HCT116 (cell line): ENCODE measurements around the gene ZNF800. TPM values are rescaled to one million over a fixed set of nuclear protein-coding genes. Genes with fewer than 3 reads are reported as not detected.

Source experiments
- ATAC-seq: fragments of 200-7000 bp; cut with Tn5 transposase; 2 replicates; pipeline ENCODE4 v1.9.1; 2020; ENCODE audit warnings: mild to moderate bottlenecking, moderate library complexity
- BruUV-seq: library from RNA; stranded (reverse); fragments of 400-500 nt; replicated peaks from 2 replicates; lab custom pipeline; 2021; lab: Mats Ljungman, UMichigan
- CTCF ChIA-PET: fragments of 300-600 bp; sonication (Branson Sonifier 250); formaldehyde crosslinking; loops from one replicate; lab custom pipeline; 2021; ENCODE audit warnings: antibody characterized with exemption; lab: Charles Lee
- POLR2A ChIA-PET: fragments of 300-600, 350-600 bp; sonication (Branson Sonifier 250); formaldehyde crosslinking; loops from one replicate; lab custom pipeline; 2021; ENCODE audit warnings: antibody characterized with exemption; lab: Charles Lee
- RAD21 ChIA-PET, 2 experiments: fragments of 300-600 bp; sonication (Branson Sonifier 250); formaldehyde crosslinking; loops; one replicate each; lab custom pipeline; 2023; ENCODE audit warnings: low total read pairs in 2 of 2; ENCODE audit not compliant: uncharacterized antibody in 2 of 2, unreplicated experiment in 2 of 2, low non-redundant PET in 1 of 2; lab: Charles Lee
- DNase-seq: peaks from one replicate; pipeline ENCODE4 v3.0.0-alpha.2; 2010; ENCODE audit warnings: low read depth, low spot score
- H2AFZ ChIP-seq: fragments of 200-600 bp; shearing (Covaris generic), sonication (generic); 2 replicates; pipeline ENCODE4 v1.6.1; 2017; ENCODE audit warnings: low read depth, mixed run types, mixed read lengths, antibody characterized with exemption, low read length; ENCODE audit not compliant: poor library complexity, severe bottlenecking
- H3K27ac ChIP-seq: 2 replicates; pipeline ENCODE4 v1.5.1; 2012; ENCODE audit warnings: low read depth, low read length
- H3K27me3 ChIP-seq: fragments of 200-600 bp; sonication (generic); 2 replicates; pipeline ENCODE4 v1.6.1; 2016; ENCODE audit warnings: mixed run types, low read length, mixed read lengths; ENCODE audit not compliant: insufficient read depth
- H3K36me3 ChIP-seq, 2 experiments: fragments of 200-500 bp in 1 of 2; fragments of 200-600 bp in 1 of 2; sonication (Bioruptor generic) in 1 of 2; sonication (generic) in 1 of 2; 2 replicates each; pipeline versions ENCODE4 v1.5.1 to v1.6.1; 2014 to 2016; ENCODE audit warnings: low read length in 2 of 2, inconsistent platforms in 1 of 2, mixed read lengths in 1 of 2, mixed run types in 1 of 2; ENCODE audit not compliant: insufficient read depth in 2 of 2, control insufficient read depth in 1 of 2
- H3K4me1 ChIP-seq, 2 experiments: fragments of 200-600 bp in 1 of 2; sonication (generic) in 1 of 2; 2 replicates each; pipeline versions ENCODE4 v1.5.1 to v1.6.1; 2012 to 2017; ENCODE audit warnings: low read length in 2 of 2, inconsistent platforms in 1 of 2, mild to moderate bottlenecking in 1 of 2, mixed read lengths in 1 of 2, mixed run types in 1 of 2, moderate library complexity in 1 of 2; ENCODE audit not compliant: insufficient read depth in 2 of 2, control insufficient read depth in 1 of 2
- H3K4me2 ChIP-seq: fragments of 200-600 bp; sonication (generic); 2 replicates; pipeline ENCODE4 v1.6.1; 2017; ENCODE audit warnings: mixed run types, low read length, mixed read lengths
- H3K4me3 ChIP-seq, 2 experiments: fragments of 200-600 bp in 1 of 2; sonication (generic) in 1 of 2; replicated peaks in 1 of 2; 2 replicates each; pipeline ENCODE4 v1.5.1; 2011 to 2016; ENCODE audit warnings: low read length in 2 of 2, control low read depth in 1 of 2, low read depth in 1 of 2, mild to moderate bottlenecking in 1 of 2, mixed read lengths in 1 of 2, mixed run types in 1 of 2
- H3K79me2 ChIP-seq: fragments of 200-600 bp; sonication (generic); 2 replicates; pipeline ENCODE4 v1.6.1; 2017; ENCODE audit warnings: mild to moderate bottlenecking, mixed run types, low read length, moderate library complexity, mixed read lengths; ENCODE audit not compliant: insufficient read depth
- H3K9ac ChIP-seq: fragments of 200-600 bp; sonication (generic); 2 replicates; pipeline ENCODE4 v1.6.1; 2016; ENCODE audit warnings: low read length, mixed read lengths
- H3K9me2 ChIP-seq: fragments of 200-600 bp; sonication (generic), shearing (Covaris generic); 2 replicates; pipeline ENCODE4 v1.6.1; 2017; ENCODE audit warnings: mixed run types, mild to moderate bottlenecking, moderate library complexity; ENCODE audit not compliant: insufficient read depth
- H3K9me3 ChIP-seq, 2 experiments: fragments of 200-500 bp in 1 of 2; fragments of 200-600 bp in 1 of 2; sonication (Bioruptor generic) in 1 of 2; sonication (generic) in 1 of 2; 2 replicates each; pipeline ENCODE4 v1.6.1; 2014 to 2017; ENCODE audit warnings: low read length in 2 of 2, mixed read lengths in 2 of 2, inconsistent platforms in 1 of 2, low read depth in 1 of 2, mild to moderate bottlenecking in 1 of 2, mixed run types in 1 of 2, moderate library complexity in 1 of 2; ENCODE audit not compliant: control insufficient read depth in 1 of 2, insufficient read depth in 1 of 2
- H4K20me1 ChIP-seq: fragments of 200-600 bp; sonication (generic), shearing (Covaris generic); 2 replicates; pipeline ENCODE4 v1.6.1; 2017; ENCODE audit warnings: mixed run types, mild to moderate bottlenecking, moderate library complexity; ENCODE audit not compliant: insufficient read depth
- CEBPB ChIP-seq: IDR thresholded peaks from 2 replicates; pipeline ENCODE4 v1.6.1; 2012; ENCODE audit warnings: low read depth
- CTCF ChIP-seq, 3 experiments: fragments of 200-600 bp in 1 of 3; sonication (generic) in 1 of 3; IDR thresholded peaks in 2 of 3; conservative IDR thresholded peaks in 1 of 3; 2 replicates each; pipeline ENCODE4 v1.5.1; 2012 to 2017; ENCODE audit warnings: low read depth in 2 of 3, low read length in 2 of 3, antibody characterized with exemption in 1 of 3, borderline replicate concordance in 1 of 3, control low read depth in 1 of 3, mild to moderate bottlenecking in 1 of 3, mixed read lengths in 1 of 3, mixed run types in 1 of 3, moderate library complexity in 1 of 3; ENCODE audit not compliant: insufficient read depth in 1 of 3
- EGR1 ChIP-seq: IDR thresholded peaks from 2 replicates; pipeline ENCODE4 v1.6.1; 2012; ENCODE audit warnings: low read depth
- ELF1 ChIP-seq: IDR thresholded peaks from 2 replicates; pipeline ENCODE4 v1.6.1; 2012; ENCODE audit warnings: low read depth, borderline replicate concordance
- EZH2 ChIP-seq: fragments of 200-600 bp; sonication (generic); IDR thresholded peaks from 2 replicates; pipeline ENCODE4 v1.6.1; 2017; ENCODE audit warnings: antibody characterized with exemption, mixed run types
- EZH2phosphoT487 ChIP-seq: fragments of 200-600 bp; IDR thresholded peaks from 2 replicates; pipeline ENCODE4 v1.6.1; 2018; ENCODE audit warnings: antibody characterized with exemption, borderline replicate concordance
- FOSL1 ChIP-seq: IDR thresholded peaks from 2 replicates; pipeline ENCODE4 v1.6.1; 2012; ENCODE audit warnings: low read depth
- JUND ChIP-seq: IDR thresholded peaks from 2 replicates; pipeline ENCODE4 v1.6.1; 2012
- POLR2A ChIP-seq: IDR thresholded peaks from 2 replicates; pipeline ENCODE4 v1.7.0; 2011; ENCODE audit warnings: borderline replicate concordance; ENCODE audit not compliant: insufficient read depth, insufficient read length; ENCODE audit errors: extremely low read depth
- POLR2AphosphoS5 ChIP-seq: IDR thresholded peaks from 2 replicates; pipeline ENCODE4 v1.6.1; 2011; ENCODE audit warnings: mild to moderate bottlenecking, low read depth, low read length, moderate library complexity
- RAD21 ChIP-seq: IDR thresholded peaks from 2 replicates; pipeline ENCODE4 v1.6.1; 2012; ENCODE audit warnings: low read depth, mild to moderate bottlenecking
- REST ChIP-seq: IDR thresholded peaks from 2 replicates; pipeline ENCODE4 v1.6.1; 2012; ENCODE audit warnings: low read depth
- SIN3A ChIP-seq: IDR thresholded peaks from 2 replicates; pipeline ENCODE4 v1.6.1; 2012; ENCODE audit warnings: low read depth
- SP1 ChIP-seq: IDR thresholded peaks from 2 replicates; pipeline ENCODE4 v1.6.1; 2012; ENCODE audit warnings: low read depth
- SRF ChIP-seq: IDR thresholded peaks from 2 replicates; pipeline ENCODE4 v1.6.1; 2012; ENCODE audit warnings: low read depth
- TCF7L2 ChIP-seq: IDR thresholded peaks from 2 replicates; pipeline ENCODE4 v1.7.0; 2011; ENCODE audit warnings: borderline replicate concordance, inconsistent platforms; ENCODE audit not compliant: insufficient read depth, insufficient read length; ENCODE audit errors: extremely low read depth
- YY1 ChIP-seq: IDR thresholded peaks from 2 replicates; pipeline ENCODE4 v1.6.1; 2011; ENCODE audit warnings: low read length, low read depth, moderate library complexity, mild to moderate bottlenecking; ENCODE audit not compliant: insufficient replicate concordance; ENCODE audit errors: extremely low read depth
- ZFX ChIP-seq: fragments of 450-650 bp; IDR thresholded peaks from 2 replicates; pipeline ENCODE4 v1.6.1; 2017
- ZNF274 ChIP-seq: fragments of 200-500 bp; sonication (Bioruptor generic); IDR thresholded peaks from 2 replicates; pipeline ENCODE4 v1.6.1; 2014; ENCODE audit warnings: mild to moderate bottlenecking, low read depth, low read length, inconsistent platforms
- intact Hi-C: fragments of 100-400 bp; cut with micrococcal nuclease; formaldehyde crosslinking; loops from 2 replicates; pipeline ENCODE4 v1.10.0; 2022
- total RNA-seq: library from RNA; stranded (reverse); gene quantifications from one replicate; pipeline ENCODE4 v1.2.1, GENCODE V29; 2021; ENCODE audit not compliant: unreplicated experiment
- TF ChIP-seq, protein P1 (sequence below): IDR thresholded peaks from 2 replicates; pipeline ENCODE4 v1.6.1; 2012

ZNF800 gene
- total RNA-seq, 1 experiment from 2014 or later = 30.9 TPM

GRCh38 chr7:127346575-127347256, 45.8 kb downstream of the ZNF800 start:
- H3K9me2 ChIP-seq = no peaks in the 10 kb centered on the region
- H3K4me1 ChIP-seq = no peaks in the 10 kb centered on the region
- H3K9me3 ChIP-seq = no peaks in the 10 kb centered on the region
- no peaks in the 10 kb centered on the region for H4K20me1 ChIP-seq
- H3K27ac ChIP-seq = no peak overlapping the region
- no peak overlapping the region for H3K4me2 ChIP-seq
- no peak overlapping the region for H3K9ac ChIP-seq
- TF ChIP-seq CEBPB (no peak), EZH2 (no peak), CTCF (IDR thresholded peaks at IDR 0.05 in 2 of 3, conservative IDR thresholded peaks at IDR 0.05 in 1 of 3; ENCODE audit: borderline replicate concordance in 1 of 3, insufficient read depth in 1 of 3, low read depth in 2 of 3, low read length in 2 of 3) (no peak), SRF (no peak), ELF1 (no peak), EGR1 (no peak), SP1 (no peak), SIN3A (no peak), REST (no peak), JUND (no peak), POLR2AphosphoS5 (no peak; the same call in 1 of the 2 replicates), FOSL1 (no peak), TCF7L2 (no peak), POLR2A (no peak), EZH2phosphoT487 (no peak), ZNF274 (no peak), RAD21 (no peak), YY1 (no peak), ZFX (no peak)
- TF ChIP-seq, protein P1, sequence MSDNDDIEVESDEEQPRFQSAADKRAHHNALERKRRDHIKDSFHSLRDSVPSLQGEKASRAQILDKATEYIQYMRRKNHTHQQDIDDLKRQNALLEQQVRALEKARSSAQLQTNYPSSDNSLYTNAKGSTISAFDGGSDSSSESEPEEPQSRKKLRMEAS = no peak
- ChIA-PET CTCF (no interaction called here), RAD21 (no interaction called here), POLR2A (no interaction called here)
- no peaks in the 10 kb centered on the region for H3K27me3 ChIP-seq
- no peak for DNase-seq
- H3K36me3 ChIP-seq = no peaks in the 10 kb centered on the region
- H3K79me2 ChIP-seq = no peaks in the 10 kb centered on the region
- intact Hi-C loops = loop anchor here (10.0 kb wide), 1 partner anchor 62 kb away; no protein-coding TSS in a partner anchor
- no TSS peak for BruUV-seq
- no peak for ATAC-seq
- H2AFZ ChIP-seq = no peak overlapping the region
- no peak overlapping the region for H3K4me3 ChIP-seq
